ENCODE measurements around the gene KBTBD12. TPM values are rescaled to one million over a fixed set of nuclear protein-coding genes. Genes with fewer than 3 reads are reported as not detected.

The KBTBD12 gene
- total RNA-seq, 2 donors from 2014 or later, result 3.2 to 4.1 TPM

DNA sequence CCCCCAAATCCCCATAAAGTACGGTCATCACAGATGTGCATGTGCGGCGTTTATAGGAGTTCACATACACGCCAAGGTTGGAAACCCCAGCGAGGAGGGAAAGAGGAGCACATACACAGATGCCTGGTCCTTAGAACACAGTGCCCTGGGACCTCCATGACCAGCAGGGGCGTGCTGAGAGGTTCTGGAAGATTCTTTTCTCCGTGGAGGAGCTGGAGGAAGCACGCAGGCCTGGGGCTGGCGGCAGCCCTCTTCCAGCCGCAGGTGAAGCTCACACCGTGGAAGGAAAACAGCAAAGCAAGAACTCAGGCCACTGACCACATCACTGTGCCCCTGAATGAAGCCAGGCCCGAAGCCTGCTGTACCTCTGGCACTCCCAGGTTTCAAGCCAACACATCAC is 76.2 kb downstream of the KBTBD12 start:
- no peak overlapping the region for H3K9ac ChIP-seq (ENCODE audit: low read depth in 2 of 2, low read length in 2 of 2)
- H3K9me3 ChIP-seq, result no peaks in the 10 kb centered on the region
- H3K4me3 ChIP-seq, result no peak overlapping the region
- no peak for DNase-seq
- no peaks in the 10 kb centered on the region for H3K27me3 ChIP-seq
- intact Hi-C loops (cut with DNase I), result no loop called here
- H3K36me3 ChIP-seq, result no peaks in the 10 kb centered on the region
- no peak overlapping the region for H3K27ac ChIP-seq
- TF ChIP-seq, protein P1, sequence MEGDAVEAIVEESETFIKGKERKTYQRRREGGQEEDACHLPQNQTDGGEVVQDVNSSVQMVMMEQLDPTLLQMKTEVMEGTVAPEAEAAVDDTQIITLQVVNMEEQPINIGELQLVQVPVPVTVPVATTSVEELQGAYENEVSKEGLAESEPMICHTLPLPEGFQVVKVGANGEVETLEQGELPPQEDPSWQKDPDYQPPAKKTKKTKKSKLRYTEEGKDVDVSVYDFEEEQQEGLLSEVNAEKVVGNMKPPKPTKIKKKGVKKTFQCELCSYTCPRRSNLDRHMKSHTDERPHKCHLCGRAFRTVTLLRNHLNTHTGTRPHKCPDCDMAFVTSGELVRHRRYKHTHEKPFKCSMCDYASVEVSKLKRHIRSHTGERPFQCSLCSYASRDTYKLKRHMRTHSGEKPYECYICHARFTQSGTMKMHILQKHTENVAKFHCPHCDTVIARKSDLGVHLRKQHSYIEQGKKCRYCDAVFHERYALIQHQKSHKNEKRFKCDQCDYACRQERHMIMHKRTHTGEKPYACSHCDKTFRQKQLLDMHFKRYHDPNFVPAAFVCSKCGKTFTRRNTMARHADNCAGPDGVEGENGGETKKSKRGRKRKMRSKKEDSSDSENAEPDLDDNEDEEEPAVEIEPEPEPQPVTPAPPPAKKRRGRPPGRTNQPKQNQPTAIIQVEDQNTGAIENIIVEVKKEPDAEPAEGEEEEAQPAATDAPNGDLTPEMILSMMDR (IDR thresholded peaks at IDR 0.05), result no peak
- H3K4me1 ChIP-seq, result no peaks in the 10 kb centered on the region

DNA sequence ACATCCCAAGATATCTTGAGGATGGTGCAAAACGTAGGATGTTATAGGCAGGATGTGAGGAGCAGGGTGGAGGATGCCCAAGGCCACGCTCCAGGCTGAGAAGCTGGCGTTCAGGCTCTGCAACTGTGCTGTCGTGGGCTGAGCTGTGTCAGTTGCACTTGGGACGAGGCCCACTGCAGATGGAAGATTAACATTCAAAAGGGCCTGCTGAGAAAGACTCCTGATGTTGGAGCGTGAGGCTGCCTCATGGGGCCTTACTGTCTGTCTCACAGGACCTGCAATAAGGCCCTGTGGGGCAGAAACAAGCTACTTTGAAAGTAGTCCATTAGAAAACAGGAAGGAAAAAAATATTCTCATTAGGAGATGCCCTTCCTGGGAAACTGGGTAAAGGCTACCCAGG is 76.6 kb downstream of the KBTBD12 start:
- TF ChIP-seq, protein P1 (IDR thresholded peaks at IDR 0.05), result no peak
- no peak overlapping the region for H3K9ac ChIP-seq (ENCODE audit: low read depth in 2 of 2, low read length in 2 of 2)
- H3K9me3 ChIP-seq, result no peaks in the 10 kb centered on the region
- no peak overlapping the region for H3K4me3 ChIP-seq
- H3K36me3 ChIP-seq, result no peaks in the 10 kb centered on the region
- intact Hi-C loops (cut with DNase I), result no loop called here
- no peak overlapping the region for H3K27ac ChIP-seq
- H3K27me3 ChIP-seq, result no peaks in the 10 kb centered on the region
- no peaks in the 10 kb centered on the region for H3K4me1 ChIP-seq
- DNase-seq, result no peak

DNA sequence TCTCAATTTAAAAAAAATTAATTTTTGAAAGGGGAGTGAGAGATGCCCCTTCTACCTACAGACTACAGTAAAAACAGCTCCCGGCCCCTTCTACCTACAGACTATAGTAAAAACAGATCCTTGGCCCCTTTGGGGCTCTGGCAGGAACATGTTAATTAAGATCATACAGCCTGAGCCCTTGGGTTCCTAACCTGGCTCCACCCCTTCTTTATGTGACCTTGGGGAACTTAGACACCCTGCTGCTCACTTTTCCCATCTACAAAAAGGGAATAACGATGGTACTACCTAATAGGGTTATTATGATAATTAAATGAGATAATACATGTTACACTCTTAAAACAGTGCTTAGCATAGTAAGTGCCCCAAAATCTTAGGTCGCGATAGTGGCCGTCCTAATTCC is 77.1 kb downstream of the KBTBD12 start:
- Histone ChIP-seq H3K4me1 (no peaks in the 10 kb centered on the region), H3K27ac (no peak overlapping the region), H3K9ac (ENCODE audit: low read depth in 2 of 2, low read length in 2 of 2) (no peak overlapping the region), H3K9me3 (no peaks in the 10 kb centered on the region), H3K36me3 (no peaks in the 10 kb centered on the region), H3K27me3 (no peaks in the 10 kb centered on the region), H3K4me3 (no peak overlapping the region)
- no peak for DNase-seq
- intact Hi-C loops (cut with DNase I), result no loop called here
- TF ChIP-seq, protein P1 (IDR thresholded peaks at IDR 0.05), result no peak

DNA sequence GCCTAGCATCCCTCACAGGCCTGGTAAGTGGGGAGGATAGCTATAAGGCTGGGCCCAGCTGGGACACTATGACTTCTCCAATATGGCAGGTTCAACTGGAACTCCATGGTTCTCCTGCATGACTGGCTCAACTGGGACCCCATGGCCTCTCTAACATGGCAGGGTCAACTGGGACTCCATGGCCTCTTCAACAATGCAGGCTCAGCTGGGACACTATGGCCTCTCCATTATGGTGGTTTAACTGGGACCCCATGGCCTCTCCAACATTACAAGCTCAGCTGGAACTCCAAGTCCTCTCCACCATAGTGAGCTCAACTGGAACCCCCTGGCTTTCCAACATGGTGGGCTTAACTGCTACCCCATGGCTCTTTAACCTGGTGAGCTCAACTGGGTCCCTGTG is 79.0 kb downstream of the KBTBD12 start:
- TF ChIP-seq, protein P1 (IDR thresholded peaks at IDR 0.05), result no peak
- Histone ChIP-seq H3K36me3 (no peaks in the 10 kb centered on the region), H3K4me1 (no peaks in the 10 kb centered on the region), H3K9ac (ENCODE audit: low read depth in 2 of 2, low read length in 2 of 2) (no peak overlapping the region), H3K4me3 (no peak overlapping the region), H3K27me3 (no peaks in the 10 kb centered on the region), H3K27ac (no peak overlapping the region), H3K9me3 (no peaks in the 10 kb centered on the region)
- no peak for DNase-seq
- intact Hi-C loops (cut with DNase I), result no loop called here

DNA sequence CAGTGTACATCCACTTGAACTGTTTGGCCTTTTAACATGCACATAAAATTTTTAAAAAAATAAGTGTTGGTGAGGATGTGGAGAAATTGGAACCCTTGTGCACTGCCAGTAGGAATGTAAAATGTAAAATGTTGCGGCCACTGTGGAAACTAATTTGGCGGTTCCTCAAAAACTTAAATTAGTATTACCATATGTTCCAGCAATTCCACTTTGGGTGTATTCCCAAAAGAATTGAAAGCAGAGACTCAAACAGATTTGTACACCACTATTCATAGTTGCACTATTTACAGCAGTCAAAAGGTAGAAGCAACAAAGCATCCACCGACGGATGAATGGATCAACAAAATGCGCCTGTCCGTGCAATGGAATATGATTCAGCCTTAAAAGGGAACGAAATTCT is 82.0 kb downstream of the KBTBD12 start:
- no peaks in the 10 kb centered on the region for H3K36me3 ChIP-seq
- H3K27me3 ChIP-seq, result no peaks in the 10 kb centered on the region
- intact Hi-C loops (cut with DNase I), result no loop called here
- no peaks in the 10 kb centered on the region for H3K4me1 ChIP-seq
- H3K4me3 ChIP-seq, result no peak overlapping the region
- H3K27ac ChIP-seq, result no peak overlapping the region
- DNase-seq, result no peak
- H3K9me3 ChIP-seq, result no peaks in the 10 kb centered on the region
- no peak overlapping the region for H3K9ac ChIP-seq (ENCODE audit: low read depth in 2 of 2, low read length in 2 of 2)
- TF ChIP-seq, protein P1 (IDR thresholded peaks at IDR 0.05), result no peak

DNA sequence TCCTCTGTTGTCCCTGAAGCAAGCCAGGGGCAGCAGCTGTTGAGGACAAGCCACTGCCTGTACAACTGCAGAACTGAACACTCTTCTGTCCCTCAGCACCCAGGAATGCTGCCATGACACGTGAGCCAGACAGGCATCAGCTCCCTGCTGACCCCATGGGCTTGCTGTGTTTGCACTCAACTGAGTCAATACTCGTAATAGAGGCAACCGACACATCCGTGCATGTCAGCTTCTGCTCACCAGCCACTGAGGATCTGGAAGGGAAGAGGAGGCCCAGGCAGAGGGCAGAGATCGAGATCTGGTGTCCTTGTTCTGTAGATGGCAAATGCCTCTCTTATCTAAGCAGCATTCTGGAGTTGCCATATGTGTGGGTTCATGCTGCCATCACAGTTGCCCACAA is 82.9 kb downstream of the KBTBD12 start:
- no peak for DNase-seq
- H3K4me3 ChIP-seq, result no peak overlapping the region
- TF ChIP-seq, protein P1 (IDR thresholded peaks at IDR 0.05), result no peak
- no peaks in the 10 kb centered on the region for H3K4me1 ChIP-seq
- H3K9ac ChIP-seq (ENCODE audit: low read depth in 2 of 2, low read length in 2 of 2), result no peak overlapping the region
- H3K36me3 ChIP-seq, result no peaks in the 10 kb centered on the region
- H3K27me3 ChIP-seq, result no peaks in the 10 kb centered on the region
- intact Hi-C loops (cut with DNase I), result no loop called here
- no peak overlapping the region for H3K27ac ChIP-seq
- no peaks in the 10 kb centered on the region for H3K9me3 ChIP-seq

All from colonic mucosa (tissue), 4 donors.